Suppressor macrophage (primary cell): ENCODE results near the gene ATP10D.
"Not testable (repeated sequence)": the region's sequence is repeated elsewhere in the genome, so short reads cannot be mapped to it uniquely, and the experiment has no call there.

Experiments
- DNase-seq, 4 experiments: peaks; one replicate each; pipeline ENCODE4 v3.0.0-alpha.2; 2020 to 2022

ATP10D gene

GRCh38 chr4:47488706-47489105 lies 3.6 kb downstream of the ATP10D start:
- DNase-seq, result no peak

- DNase-seq, result peak in 3 of 4 experiments; percentile 18 to 33 (median 27)
Observed at GRCh38 chr4:47490550-47490949, 5.5 kb downstream of the ATP10D start.

- DNase-seq, result no peak
Observed at GRCh38 chr4:47493238-47494123, 8.4 kb downstream of the ATP10D start.

- DNase-seq, result no peak
Observed at GRCh38 chr4:47494124-47494430, 9.0 kb downstream of the ATP10D start.

- DNase-seq, result no peak
Observed at GRCh38 chr4:47498899-47499298, 13.8 kb downstream of the ATP10D start.

- DNase-seq, result peak in 2 of 4 experiments; percentile 62 to 66
Observed at GRCh38 chr4:47499700-47500099, 14.6 kb downstream of the ATP10D start.

- no peak for DNase-seq
Observed at GRCh38 chr4:47500776-47501175, 15.7 kb downstream of the ATP10D start.

GRCh38 chr4:47505147-47505546 lies 20.1 kb downstream of the ATP10D start:
- DNase-seq, result no peak

- no peak for DNase-seq
Observed at GRCh38 chr4:47505666-47506065, 20.6 kb downstream of the ATP10D start.

- DNase-seq, result peak; percentile 40 to 87 (median 59)
Observed at GRCh38 chr4:47510506-47511143, 25.6 kb downstream of the ATP10D start.

- DNase-seq, result peak in 2 of 4 experiments; percentile 22 to 52
Observed at GRCh38 chr4:47513461-47513860, 28.4 kb downstream of the ATP10D start.

GRCh38 chr4:47519239-47519883 lies 34.3 kb downstream of the ATP10D start:
- DNase-seq, result peak in 3 of 4 experiments; percentile 10 to 26 (median 19)

GRCh38 chr4:47525154-47525819 lies 40.2 kb downstream of the ATP10D start:
- peak in 2 of 4 experiments; percentile 32 to 42 for DNase-seq

- peak in 1 of 4 experiments; percentile 9 for DNase-seq
Observed at GRCh38 chr4:47526281-47526680, 41.2 kb downstream of the ATP10D start.

- not testable (repeated sequence) for DNase-seq
Observed at GRCh38 chr4:47528646-47529045, 43.6 kb downstream of the ATP10D start.

GRCh38 chr4:47530801-47531200 lies 45.7 kb downstream of the ATP10D start:
- no peak for DNase-seq

GRCh38 chr4:47531241-47531953 lies 46.3 kb downstream of the ATP10D start:
- DNase-seq, result peak; percentile 71 to 82 (median 79)

GRCh38 chr4:47531954-47532321 lies 46.9 kb downstream of the ATP10D start:
- DNase-seq, result no peak

- no peak for DNase-seq
Observed at GRCh38 chr4:47532658-47533057, 47.6 kb downstream of the ATP10D start.

GRCh38 chr4:47533689-47534347 lies 48.7 kb downstream of the ATP10D start:
- DNase-seq, result no peak

GRCh38 chr4:47534772-47535171 lies 49.7 kb downstream of the ATP10D start:
- no peak for DNase-seq
